ENCODE measurements around the gene SRCAP. TPM values are rescaled to one million over a fixed set of nuclear protein-coding genes. Genes with fewer than 3 reads are reported as not detected.
"Not testable (repeated sequence)": the region's sequence is repeated elsewhere in the genome, so short reads cannot be mapped to it uniquely, and the experiment has no call there.

Gene SRCAP
- total RNA-seq, 2 donors from 2014 or later = 41.4 to 44.9 TPM

- no peak for DNase-seq (ENCODE audit: low spot score)
- intact Hi-C loops (cut with DNase I) = no loop called here
Measured at GRCh38 chr16:30692396-30693064, 6.4 kb upstream of the SRCAP start.

DNA sequence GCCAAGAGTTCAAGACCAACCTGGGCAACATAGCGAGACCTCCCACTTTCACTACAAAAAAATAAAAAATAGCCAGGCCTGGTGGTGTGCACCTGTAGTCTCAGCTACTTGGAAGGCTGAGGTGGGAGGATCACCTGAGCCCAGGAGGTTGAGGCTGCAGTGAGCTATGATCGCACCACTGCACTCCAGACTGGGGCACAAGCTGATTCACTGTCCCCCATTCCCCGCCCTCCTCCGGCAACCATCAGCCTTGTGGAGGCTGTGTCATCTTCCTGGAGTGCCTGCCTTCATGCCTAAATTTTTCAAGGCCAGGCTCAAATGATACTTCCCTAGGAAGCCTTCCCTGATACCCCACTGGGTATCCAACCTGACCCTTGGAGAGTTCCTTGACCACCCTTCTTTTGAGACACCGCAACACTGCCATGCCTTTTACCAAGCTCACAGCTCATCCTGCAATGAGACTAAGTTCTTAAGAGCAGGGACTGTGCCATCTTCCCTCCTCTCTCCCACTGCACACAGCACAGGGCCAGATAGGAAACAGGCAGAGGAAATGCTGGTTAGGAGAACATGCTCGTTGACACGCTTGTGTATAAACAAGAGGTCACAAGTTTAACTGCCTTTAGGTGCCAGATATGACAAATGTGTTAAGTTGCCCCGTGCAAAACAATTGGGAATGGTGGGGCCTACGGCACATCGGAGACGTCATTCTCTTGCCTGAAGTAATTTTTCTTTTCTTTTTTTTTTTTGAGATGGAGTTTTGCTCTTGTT, 3.9 kb upstream of the SRCAP start:
- intact Hi-C loops (cut with DNase I) = no loop called here
- no peak for DNase-seq (ENCODE audit: low spot score)

DNA sequence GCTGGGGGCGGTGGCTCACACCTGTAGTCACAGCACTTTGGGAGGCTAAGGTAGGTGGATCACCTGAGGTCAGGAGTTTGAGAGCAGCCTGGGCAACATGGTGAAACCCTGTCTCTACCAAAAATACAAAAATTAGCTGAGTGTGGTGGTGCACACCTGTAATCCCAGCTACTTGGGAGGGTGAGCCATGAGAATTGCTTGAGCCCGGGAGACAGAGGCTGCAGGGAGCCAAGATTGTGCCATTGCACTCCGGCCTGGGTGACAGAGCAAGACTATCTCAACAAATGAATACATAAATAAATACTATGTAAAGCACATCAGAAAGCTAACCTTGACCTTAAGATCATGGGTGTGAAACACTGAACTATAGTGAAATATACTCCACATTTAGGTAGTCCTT, 2.3 kb upstream of the SRCAP start:
- intact Hi-C loops (cut with DNase I); DNase-seq (ENCODE audit: low spot score): not testable (repeated sequence)

DNA sequence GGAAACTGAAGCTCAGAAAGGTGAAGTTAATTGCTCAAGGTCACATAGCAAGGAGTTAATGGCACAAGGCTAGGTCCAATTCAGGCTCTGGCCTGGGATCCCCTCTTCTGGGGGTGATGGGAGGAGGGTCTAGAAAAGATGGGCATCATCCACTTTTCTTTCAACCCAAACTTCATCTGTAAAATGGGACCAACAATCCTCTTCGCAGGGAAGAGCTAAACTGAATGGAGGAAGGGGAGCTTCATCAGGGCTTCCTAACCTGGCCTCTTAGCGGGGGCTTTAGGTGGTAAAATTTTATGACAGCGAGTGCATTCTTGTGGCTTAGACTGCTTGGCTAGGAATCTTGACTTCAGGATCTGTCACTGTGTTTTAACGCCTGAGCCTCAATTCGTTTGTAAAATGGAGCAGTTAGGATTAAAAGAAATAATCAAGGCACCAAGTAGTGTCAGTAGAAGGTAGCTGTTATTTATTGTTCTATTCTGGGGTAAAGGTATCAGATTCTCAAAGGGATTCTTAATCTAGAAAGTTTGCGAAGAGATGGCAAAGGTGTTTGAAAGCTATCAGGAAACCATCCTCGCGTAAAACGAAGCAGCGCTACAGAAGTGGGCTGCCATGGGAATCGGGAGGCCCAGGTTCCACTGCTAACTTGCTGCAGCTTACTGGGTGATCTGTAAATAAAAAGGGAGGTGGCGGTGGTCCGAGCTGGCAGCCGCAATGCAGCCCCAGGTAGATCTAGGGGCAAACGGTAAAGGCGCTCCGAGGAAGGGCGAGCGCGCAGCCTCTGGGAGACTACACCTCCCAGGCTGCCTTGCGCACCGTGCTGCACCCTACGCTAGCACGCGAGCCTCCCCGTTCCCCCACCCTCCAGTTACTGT, 1.5 kb upstream of the SRCAP start:
- intact Hi-C loops (cut with DNase I) = no loop called here

GRCh38 chr16:30698139-30698815, 694 bp upstream of the SRCAP start:
- DNase-seq (ENCODE audit: low spot score) = peak; percentile 100
- intact Hi-C loops (cut with DNase I) = no loop called here

More for the DNA sequence above, 1.5 kb upstream of the SRCAP start:
- no peak for DNase-seq (ENCODE audit: low spot score)

DNA sequence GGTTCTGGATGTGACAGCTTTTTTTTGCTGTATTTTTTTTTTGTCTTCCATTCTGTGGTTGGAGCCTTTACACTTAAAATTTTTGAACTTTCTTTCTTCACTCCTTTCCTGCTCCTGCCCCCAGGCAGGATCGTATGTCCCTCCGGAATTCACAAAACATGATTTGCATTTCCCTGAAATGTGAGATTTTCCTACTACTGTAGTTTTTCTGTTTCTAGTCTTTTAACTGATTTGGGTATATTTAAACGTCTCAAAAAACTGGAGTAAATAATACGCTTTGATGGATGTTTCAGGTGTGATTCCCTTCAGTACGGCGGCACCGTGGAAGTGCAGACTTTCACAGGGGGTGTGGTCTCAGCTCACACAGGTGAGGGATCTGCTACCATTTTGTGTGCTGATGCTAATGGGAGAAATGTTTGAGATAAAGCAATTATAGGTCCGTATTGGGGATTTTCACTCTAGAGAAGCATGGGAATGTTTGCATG, 686 bp downstream of the SRCAP start:
- intact Hi-C loops (cut with DNase I) = loop anchor here in 1 of 2 donors (2.0 kb wide), 1 partner anchor 43 kb away; no protein-coding TSS in a partner anchor
- no peak for DNase-seq (ENCODE audit: low spot score)

DNA sequence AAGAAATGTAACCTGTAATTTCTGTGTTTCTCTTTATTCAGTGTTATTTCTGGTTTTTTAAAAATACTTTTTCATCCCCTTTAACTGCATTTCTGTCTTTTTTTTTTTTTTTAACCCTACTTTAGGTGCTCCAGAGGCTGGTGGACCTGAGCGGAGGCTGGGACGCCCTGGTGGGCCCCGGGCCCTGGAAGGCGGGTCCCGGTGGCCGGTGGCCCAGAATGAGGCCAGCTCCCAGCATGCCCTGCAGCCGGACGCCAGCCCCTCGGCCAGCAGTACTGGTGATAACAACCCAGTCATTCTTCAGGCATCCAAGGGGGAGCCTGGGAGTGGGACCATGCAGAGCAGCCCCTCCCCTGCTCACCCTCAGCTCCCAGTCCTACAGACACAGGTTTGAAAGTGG, 1.5 kb downstream of the SRCAP start:
- intact Hi-C loops (cut with DNase I) = loop anchor here in 1 of 2 donors (2.0 kb wide), 1 partner anchor 42 kb away; no protein-coding TSS in a partner anchor
- no peak for DNase-seq (ENCODE audit: low spot score)

- no peak for DNase-seq (ENCODE audit: low spot score)
Measured at GRCh38 chr16:30700971-30701370, 2.0 kb downstream of the SRCAP start.

GRCh38 chr16:30703071-30703470, 4.1 kb downstream of the SRCAP start:
- intact Hi-C loops (cut with DNase I); DNase-seq (ENCODE audit: low spot score): not testable (repeated sequence)

More at GRCh38 chr16:30700971-30701370, 2.0 kb downstream of the SRCAP start:
- intact Hi-C loops (cut with DNase I) = loop anchor here in 1 of 2 donors (2.0 kb wide), 1 partner anchor 42 kb away; no protein-coding TSS in a partner anchor

DNA sequence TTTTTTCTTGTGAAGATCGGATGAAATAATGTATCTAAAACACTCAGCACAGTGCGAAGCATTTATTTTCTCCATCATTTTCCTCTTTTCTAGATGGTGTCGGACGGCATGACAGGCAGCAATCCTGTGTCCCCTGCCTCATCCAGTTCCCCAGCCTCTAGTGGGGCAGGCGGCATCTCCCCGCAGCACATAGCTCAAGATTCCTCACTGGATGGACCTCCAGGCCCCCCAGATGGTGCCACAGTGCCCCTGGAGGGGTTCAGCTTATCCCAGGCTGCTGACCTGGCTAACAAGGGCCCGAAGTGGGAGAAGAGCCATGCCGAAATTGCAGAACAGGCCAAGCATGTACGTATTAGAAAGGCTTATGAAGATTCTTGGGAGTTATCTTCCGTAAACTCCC, 5.0 kb downstream of the SRCAP start:
- peak; percentile 32 for DNase-seq (ENCODE audit: low spot score)
- intact Hi-C loops (cut with DNase I) = no loop called here

- DNase-seq (ENCODE audit: low spot score) = no peak
- intact Hi-C loops (cut with DNase I) = no loop called here
Measured at GRCh38 chr16:30706046-30706445, 7.1 kb downstream of the SRCAP start.

- no peak for DNase-seq (ENCODE audit: low spot score)
- intact Hi-C loops (cut with DNase I) = loop anchor here in 1 of 2 donors (10.0 kb wide), 1 partner anchor 374 kb away; the partner anchor contains the start of gene PRSS53
Measured at GRCh38 chr16:30710971-30711370, 12.0 kb downstream of the SRCAP start.

DNA sequence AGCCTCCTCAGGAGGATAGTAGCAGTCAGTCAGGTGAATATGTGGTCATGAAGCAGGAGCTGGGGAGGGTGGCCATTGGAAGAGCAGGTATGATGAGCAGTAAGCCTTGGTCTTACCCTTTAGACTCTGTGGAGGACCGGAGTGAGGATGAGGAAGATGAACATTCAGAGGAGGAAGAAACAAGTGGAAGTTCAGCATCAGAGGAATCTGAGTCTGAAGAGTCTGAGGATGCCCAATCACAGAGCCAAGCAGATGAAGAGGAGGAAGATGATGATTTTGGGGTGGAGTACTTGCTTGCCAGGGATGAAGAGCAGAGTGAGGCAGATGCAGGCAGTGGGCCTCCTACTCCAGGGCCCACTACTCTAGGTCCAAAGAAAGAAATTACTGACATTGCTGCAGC, 12.7 kb downstream of the SRCAP start:
- peak; percentile 18 for DNase-seq (ENCODE audit: low spot score)
- intact Hi-C loops (cut with DNase I) = loop anchor here in 1 of 2 donors (10.0 kb wide), 1 partner anchor 373 kb away; the partner anchor contains the start of gene PRSS53

GRCh38 chr16:30715750-30716445, 16.9 kb downstream of the SRCAP start:
- peak; percentile 17 for DNase-seq (ENCODE audit: low spot score)
- intact Hi-C loops (cut with DNase I) = loop anchor here in 1 of 2 donors (2.0 to 10.0 kb wide), 2 partner anchors 25 to 369 kb away; partner anchors contain the start of gene PRSS53

- DNase-seq (ENCODE audit: low spot score) = no peak
- intact Hi-C loops (cut with DNase I) = no loop called here
Measured at GRCh38 chr16:30720086-30720485, 21.1 kb downstream of the SRCAP start.

- intact Hi-C loops (cut with DNase I) = no loop called here
- peak; percentile 71 for DNase-seq (ENCODE audit: low spot score)
Measured at GRCh38 chr16:30720694-30721093, 21.7 kb downstream of the SRCAP start.

DNA sequence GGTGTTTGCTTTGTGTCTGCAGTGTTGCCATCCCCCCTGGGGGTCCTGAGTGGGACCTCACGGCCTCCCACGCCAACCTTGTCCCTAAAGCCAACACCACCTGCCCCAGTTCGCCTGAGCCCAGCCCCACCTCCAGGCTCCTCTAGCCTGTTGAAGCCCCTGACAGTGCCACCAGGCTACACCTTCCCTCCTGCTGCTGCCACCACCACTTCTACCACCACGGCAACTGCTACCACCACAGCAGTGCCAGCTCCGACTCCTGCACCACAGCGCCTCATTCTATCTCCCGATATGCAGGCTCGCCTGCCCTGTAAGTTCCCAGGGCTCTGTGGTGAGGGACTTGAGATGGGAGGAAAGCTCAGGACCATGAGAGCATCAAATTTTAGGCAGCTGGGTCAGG, 22.2 kb downstream of the SRCAP start:
- intact Hi-C loops (cut with DNase I) = no loop called here
- DNase-seq (ENCODE audit: low spot score) = peak; percentile 57

DNA sequence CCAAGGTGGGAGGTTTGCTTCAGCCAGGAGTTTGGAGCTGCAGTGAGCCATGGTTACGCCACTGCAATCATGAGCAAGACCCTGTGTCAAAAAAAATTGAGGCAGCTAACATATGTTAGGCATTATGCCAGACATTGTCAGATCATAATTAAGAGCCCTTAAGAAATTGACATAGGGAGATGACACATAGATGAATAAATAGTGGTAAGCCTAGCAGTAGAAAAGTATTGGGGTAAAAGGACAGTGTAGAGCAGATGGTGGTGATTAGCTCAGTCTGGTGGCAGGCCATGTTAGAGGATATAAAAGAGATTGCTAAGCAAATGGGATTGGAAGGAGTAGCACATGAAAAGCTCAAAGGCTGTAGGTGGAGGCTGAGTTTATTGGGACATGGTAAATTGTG, 22.6 kb downstream of the SRCAP start:
- no peak for DNase-seq (ENCODE audit: low spot score)
- intact Hi-C loops (cut with DNase I) = no loop called here

Data from posterior vena cava (tissue), 2 donors.